Measurements from ENCODE around the gene PEDS1. TPM values are rescaled to one million over a fixed set of nuclear protein-coding genes. Genes with fewer than 3 reads are reported as not detected.
"Not testable (repeated sequence)": the region's sequence is repeated elsewhere in the genome, so short reads cannot be mapped to it uniquely, and the experiment has no call there.

The PEDS1 gene
- total RNA-seq, 1 donor from 2014 or later = 44.1 TPM

DNA sequence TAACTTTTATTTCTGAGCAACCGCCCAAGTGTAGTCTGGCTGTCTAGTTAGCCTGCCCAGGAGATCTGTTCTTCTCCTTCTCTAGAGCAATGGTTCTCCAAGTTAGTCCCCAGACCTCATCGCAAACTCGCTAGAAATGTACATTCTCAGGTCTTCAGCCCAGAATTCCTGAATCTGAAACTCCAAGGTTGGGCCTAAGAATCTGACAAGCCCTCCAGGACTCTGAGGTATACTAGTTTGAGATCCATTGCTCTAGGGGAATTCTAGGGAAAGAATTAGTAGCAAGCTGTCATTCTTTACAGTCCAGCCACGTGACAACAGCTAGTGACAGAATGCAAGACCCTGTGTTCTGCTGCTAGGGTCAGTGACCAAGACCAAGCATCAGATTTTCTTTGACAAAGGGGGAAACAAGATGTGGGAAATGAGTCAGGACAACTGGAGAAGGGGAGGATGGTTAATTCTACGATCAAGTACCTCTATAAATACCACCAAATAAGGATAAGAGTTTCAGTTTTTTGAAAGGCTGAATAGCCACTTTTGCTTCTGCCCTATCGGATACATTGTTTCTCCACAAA lies 46.4 kb downstream of the PEDS1 start:
- no peaks in the 10 kb centered on the region for H3K9me3 Mint-ChIP-seq (ENCODE audit: unreplicated experiment)
- peaks cover 73% of the 10 kb centered on the region for H3K4me1 Mint-ChIP-seq (ENCODE audit: low read depth, unreplicated experiment)
- H3K27me3 ChIP-seq (ENCODE audit: insufficient read depth, low read length) = no peaks in the 10 kb centered on the region
- no peak overlapping the region for H3K27ac ChIP-seq (ENCODE audit: low read depth, low read length)
- no peak overlapping the region for H3K4me3 ChIP-seq (ENCODE audit: insufficient read depth, low read depth, low read length)
- H3K27me3 Mint-ChIP-seq (ENCODE audit: low read depth, unreplicated experiment) = no peaks in the 10 kb centered on the region
- H4K20me1 ChIP-seq (ENCODE audit: insufficient read depth, low read length) = peaks cover 85% of the 10 kb centered on the region
- no peak overlapping the region for H3K4me3 Mint-ChIP-seq (ENCODE audit: unreplicated experiment)
- TF ChIP-seq, protein P1, sequence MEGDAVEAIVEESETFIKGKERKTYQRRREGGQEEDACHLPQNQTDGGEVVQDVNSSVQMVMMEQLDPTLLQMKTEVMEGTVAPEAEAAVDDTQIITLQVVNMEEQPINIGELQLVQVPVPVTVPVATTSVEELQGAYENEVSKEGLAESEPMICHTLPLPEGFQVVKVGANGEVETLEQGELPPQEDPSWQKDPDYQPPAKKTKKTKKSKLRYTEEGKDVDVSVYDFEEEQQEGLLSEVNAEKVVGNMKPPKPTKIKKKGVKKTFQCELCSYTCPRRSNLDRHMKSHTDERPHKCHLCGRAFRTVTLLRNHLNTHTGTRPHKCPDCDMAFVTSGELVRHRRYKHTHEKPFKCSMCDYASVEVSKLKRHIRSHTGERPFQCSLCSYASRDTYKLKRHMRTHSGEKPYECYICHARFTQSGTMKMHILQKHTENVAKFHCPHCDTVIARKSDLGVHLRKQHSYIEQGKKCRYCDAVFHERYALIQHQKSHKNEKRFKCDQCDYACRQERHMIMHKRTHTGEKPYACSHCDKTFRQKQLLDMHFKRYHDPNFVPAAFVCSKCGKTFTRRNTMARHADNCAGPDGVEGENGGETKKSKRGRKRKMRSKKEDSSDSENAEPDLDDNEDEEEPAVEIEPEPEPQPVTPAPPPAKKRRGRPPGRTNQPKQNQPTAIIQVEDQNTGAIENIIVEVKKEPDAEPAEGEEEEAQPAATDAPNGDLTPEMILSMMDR (IDR thresholded peaks at IDR 0.05; ENCODE audit: insufficient read depth, low read depth, low read length) = no peak
- TF ChIP-seq EZH2 (IDR thresholded peaks at IDR 0.05; ENCODE audit: insufficient read depth, low read length) = no peak
- no peak overlapping the region for H3K9ac ChIP-seq (ENCODE audit: low read length)
- peaks cover 97% of the 10 kb centered on the region for H3K79me2 ChIP-seq (ENCODE audit: insufficient read depth, low read length)
- no peak overlapping the region for H3K27ac Mint-ChIP-seq (ENCODE audit: unreplicated experiment)
- peak overlapping the region; percentile 27 for H3K4me2 ChIP-seq (ENCODE audit: low read length)
- no peak overlapping the region for H2AFZ ChIP-seq (ENCODE audit: low read depth, low read length)
- H3K36me3 Mint-ChIP-seq (ENCODE audit: low read depth, unreplicated experiment) = peaks cover 11% of the 10 kb centered on the region
- H3K36me3 ChIP-seq (ENCODE audit: insufficient read depth, low read length) = no peaks in the 10 kb centered on the region
- no peaks in the 10 kb centered on the region for H3K9me3 ChIP-seq (ENCODE audit: insufficient read depth, low read depth, low read length)
- peaks cover 51% of the 10 kb centered on the region for H3K4me1 ChIP-seq (ENCODE audit: insufficient read depth, low read length)
- DNase-seq (ENCODE audit: low read depth) = no peak
- no peak for FAIRE-seq

DNA sequence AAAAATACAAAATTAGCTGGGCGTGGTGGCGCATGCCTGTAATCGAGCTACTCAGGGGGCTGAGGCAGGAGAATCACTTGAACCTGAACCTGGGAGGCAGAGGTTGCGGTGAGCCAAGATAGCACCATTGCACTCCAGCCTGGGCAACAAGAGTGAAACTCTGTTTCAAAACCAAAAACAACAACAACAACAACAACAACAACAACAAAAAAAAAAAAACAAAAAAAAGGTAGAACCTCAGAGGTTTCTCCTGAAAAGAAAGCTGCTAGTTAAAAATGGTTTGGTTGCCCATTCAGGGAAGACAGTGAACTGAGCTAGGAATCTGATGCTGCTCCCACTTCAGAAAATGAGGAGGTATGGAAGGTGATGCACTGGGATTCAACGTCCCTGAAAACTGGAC lies 46.9 kb downstream of the PEDS1 start:
- FAIRE-seq; H3K27ac Mint-ChIP-seq (ENCODE audit: unreplicated experiment): not testable (repeated sequence)

More for the DNA sequence above, 46.9 kb downstream of the PEDS1 start:
- DNase-seq (ENCODE audit: low read depth); H3K9ac ChIP-seq (ENCODE audit: low read length); H3K27ac ChIP-seq (ENCODE audit: low read depth, low read length); H3K4me3 ChIP-seq (ENCODE audit: insufficient read depth, low read depth, low read length); H3K27me3 Mint-ChIP-seq (ENCODE audit: low read depth, unreplicated experiment); H3K9me3 Mint-ChIP-seq (ENCODE audit: unreplicated experiment); H2AFZ ChIP-seq (ENCODE audit: low read depth, low read length); H3K9me3 ChIP-seq (ENCODE audit: insufficient read depth, low read depth, low read length); H3K36me3 ChIP-seq (ENCODE audit: insufficient read depth, low read length); H3K4me3 Mint-ChIP-seq (ENCODE audit: unreplicated experiment); H3K27me3 ChIP-seq (ENCODE audit: insufficient read depth, low read length): not testable (repeated sequence)
- Histone ChIP-seq H3K79me2 (ENCODE audit: insufficient read depth, low read length) (peaks cover 97% of the 10 kb centered on the region), H4K20me1 (ENCODE audit: insufficient read depth, low read length) (peaks cover 85% of the 10 kb centered on the region), H3K4me1 (ENCODE audit: insufficient read depth, low read length) (peaks cover 48% of the 10 kb centered on the region), H3K4me2 (ENCODE audit: low read length) (peak overlapping the region; percentile 27)
- Mint-ChIP-seq H3K36me3 (ENCODE audit: low read depth, unreplicated experiment) (peaks cover 14% of the 10 kb centered on the region), H3K4me1 (ENCODE audit: low read depth, unreplicated experiment) (peaks cover 75% of the 10 kb centered on the region)

Other genes starting within 250 kb of the PEDS1 start
- 7.2 and 7.3 TPM in 2 replicates for gene SPATA2, start 238.2 kb downstream of the PEDS1 start, total RNA-seq
- gene RNF114, start 217.3 kb downstream of the PEDS1 start, total RNA-seq = 59.4 and 62.7 TPM in 2 replicates
- gene SNAI1, start 170.7 kb downstream of the PEDS1 start, total RNA-seq = 9.1 and 9.5 TPM in 2 replicates
- gene UBE2V1, start 40.6 kb downstream of the PEDS1 start, total RNA-seq = 136 and 139 TPM in 2 replicates
- 33.8 and 34.6 TPM in 2 replicates for gene CEBPB, start 37.1 kb upstream of the PEDS1 start, total RNA-seq